ENCODE measurements around the gene TNFRSF8. TPM values are rescaled to one million over a fixed set of nuclear protein-coding genes. Genes with fewer than 3 reads are reported as not detected.

TNFRSF8 gene
- total RNA-seq, 1 experiment from 2014 or later = 0.82 TPM

DNA sequence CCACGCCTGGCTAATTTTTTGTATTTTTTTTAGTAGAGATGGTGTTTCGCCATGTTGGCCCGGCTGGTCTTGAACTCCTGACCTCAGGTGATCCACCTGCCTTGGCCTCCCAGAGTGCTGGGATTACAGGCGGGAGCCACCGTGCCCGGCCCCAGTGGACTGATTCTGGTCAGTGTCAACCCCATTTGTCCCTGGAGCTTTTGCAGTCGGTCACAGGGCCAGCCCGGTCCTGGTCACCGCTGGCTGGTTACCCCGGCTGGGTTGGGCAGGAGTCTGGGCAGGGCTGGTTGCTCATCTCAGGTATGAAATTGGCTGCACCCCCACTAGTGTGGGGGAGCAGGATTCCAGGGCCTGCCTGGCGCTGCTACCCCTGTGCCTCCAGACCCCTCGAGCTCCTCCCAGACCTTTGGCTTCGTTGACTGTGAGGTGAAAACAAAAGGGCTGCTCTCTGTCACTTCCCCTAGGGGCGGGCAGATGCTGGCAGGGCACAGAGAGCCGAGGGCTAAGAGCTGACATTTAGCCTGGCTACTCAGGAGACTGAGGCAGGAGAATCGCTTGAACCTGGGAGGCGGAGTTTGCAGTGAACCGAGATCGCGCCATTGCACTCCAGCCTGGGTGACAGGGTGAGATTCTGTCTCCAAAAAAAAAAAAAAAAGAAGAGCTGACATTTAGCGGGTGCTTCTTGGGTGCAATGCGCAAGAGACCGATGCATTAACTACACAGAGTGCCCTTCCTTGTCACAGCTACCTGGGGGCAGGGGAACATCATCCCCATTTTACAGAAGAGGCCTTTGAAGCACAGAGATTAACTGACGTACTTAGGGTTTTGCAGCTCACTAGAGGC is 114.3 kb downstream of the TNFRSF8 start:
- Histone ChIP-seq H3K4me3 (no peak overlapping the region), H3K9me3 (no peaks in the 10 kb centered on the region), H3K27me3 (no peaks in the 10 kb centered on the region), H3K36me3 (no peaks in the 10 kb centered on the region)
- no peak for DNase-seq

DNA sequence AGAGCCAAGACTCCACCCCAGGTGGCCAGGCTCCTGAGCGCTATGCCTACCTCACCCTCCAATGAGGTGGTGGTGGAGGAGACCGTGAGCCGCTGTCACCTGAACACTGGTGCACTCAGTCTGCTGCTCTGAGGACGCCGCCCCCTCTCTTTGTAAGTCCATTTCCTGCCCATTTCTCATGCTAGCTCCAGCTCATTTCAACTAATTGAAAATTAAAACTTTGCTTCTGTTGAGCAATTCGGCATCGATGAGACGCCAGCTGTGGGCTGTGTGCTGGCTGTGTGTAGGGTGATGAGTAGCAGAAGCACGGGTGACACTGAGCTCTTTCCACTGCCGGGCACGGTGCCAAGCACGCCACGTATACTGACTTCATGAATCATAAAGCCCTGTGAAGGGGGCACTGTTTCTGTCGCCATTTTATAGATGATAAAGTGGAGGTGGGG is 114.9 kb downstream of the TNFRSF8 start:
- H3K9me3 ChIP-seq = no peaks in the 10 kb centered on the region
- no peaks in the 10 kb centered on the region for H3K27me3 ChIP-seq
- H3K4me3 ChIP-seq = no peak overlapping the region
- peak; percentile 77 for DNase-seq
- no peaks in the 10 kb centered on the region for H3K36me3 ChIP-seq

DNA sequence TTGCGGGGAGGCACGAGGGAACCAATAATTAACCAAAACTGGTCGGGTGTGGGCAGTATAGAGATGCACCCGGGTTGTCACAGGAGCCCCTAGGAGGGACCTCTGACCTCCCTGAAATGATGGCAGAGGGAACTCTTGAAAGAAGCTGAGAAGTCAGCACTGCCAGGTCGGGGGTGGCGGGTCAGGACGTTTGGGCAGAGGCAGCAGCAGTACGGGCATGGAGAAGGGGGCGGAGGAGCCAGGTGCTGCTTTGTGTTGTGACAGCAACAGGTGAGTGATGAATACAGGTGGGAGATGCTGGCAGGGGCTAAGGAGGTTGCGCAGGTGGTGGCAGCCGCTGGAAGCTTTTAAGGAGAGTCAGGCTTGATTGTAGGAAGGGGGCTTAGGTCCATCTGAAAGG is 115.4 kb downstream of the TNFRSF8 start:
- H3K27me3 ChIP-seq = no peaks in the 10 kb centered on the region

DNA sequence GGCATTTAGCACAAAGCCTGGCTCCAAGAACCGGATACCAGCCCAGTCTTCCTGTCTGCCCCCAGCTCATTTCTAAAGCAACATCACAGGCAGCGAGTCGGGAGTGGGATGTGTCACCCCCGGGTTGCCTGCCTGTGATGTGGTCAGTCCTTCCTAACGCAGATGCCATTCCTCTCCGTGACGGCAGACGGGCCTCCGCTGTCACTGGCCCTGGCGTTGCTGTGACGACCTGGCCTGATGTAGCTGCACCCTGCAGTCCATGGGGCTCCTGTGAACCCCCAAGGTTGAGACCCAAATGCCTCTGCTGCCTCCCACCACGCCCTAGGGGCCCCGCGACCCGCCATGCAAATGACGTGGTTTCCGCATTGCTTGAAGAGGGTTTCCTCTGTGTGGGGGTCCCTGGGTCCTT is 116.0 kb downstream of the TNFRSF8 start:
- Histone ChIP-seq H3K9me3 (no peaks in the 10 kb centered on the region), H3K36me3 (no peaks in the 10 kb centered on the region), H3K4me3 (no peak overlapping the region), H3K27me3 (no peaks in the 10 kb centered on the region)
- DNase-seq = no peak

More for the DNA sequence above, 115.4 kb downstream of the TNFRSF8 start:
- Histone ChIP-seq H3K4me3 (no peak overlapping the region), H3K9me3 (no peaks in the 10 kb centered on the region), H3K36me3 (no peaks in the 10 kb centered on the region)
- DNase-seq = no peak

DNA sequence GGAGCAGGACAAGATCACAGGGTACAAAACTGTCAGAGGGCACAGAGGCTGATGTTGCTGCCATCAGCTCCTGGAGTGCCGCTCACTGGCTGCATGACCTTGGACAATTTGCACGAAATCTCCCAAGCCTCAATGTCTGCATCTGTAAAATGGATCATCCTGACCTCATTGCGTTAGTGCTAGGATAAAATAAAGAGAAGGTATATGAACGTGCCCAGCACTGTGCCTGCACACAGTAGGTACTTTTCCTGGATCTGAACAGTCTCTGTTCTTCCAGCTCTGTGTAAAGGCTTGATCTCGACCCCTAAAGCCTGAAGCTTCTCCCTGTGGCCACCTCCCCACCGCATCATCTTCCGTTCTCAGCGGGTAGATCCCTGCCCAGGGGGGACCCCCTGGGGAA is 116.6 kb downstream of the TNFRSF8 start:
- H3K9me3 ChIP-seq = no peaks in the 10 kb centered on the region
- H3K27me3 ChIP-seq = no peaks in the 10 kb centered on the region
- no peak overlapping the region for H3K4me3 ChIP-seq
- H3K36me3 ChIP-seq = no peaks in the 10 kb centered on the region
- DNase-seq = no peak

DNA sequence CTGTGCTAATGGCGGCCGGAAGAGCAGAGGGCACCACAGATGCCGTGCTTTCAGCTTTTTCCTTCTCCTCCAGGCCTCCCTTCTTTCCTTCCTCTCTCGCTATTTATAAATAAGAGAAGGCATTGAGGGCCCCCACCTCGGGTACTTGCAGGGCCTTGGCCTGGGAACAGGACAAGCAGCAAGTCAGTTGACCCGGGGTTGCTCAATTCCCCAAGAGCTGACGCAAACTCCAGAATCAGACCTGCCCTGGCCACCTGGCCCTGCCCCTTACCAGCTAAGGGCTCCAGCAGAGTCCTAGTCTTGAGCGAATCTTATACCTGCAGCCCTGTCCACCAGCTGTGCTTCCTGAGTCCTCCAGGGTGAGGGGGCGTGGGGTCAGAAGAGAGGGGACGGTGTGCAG is 117.2 kb downstream of the TNFRSF8 start:
- DNase-seq = no peak
- no peaks in the 10 kb centered on the region for H3K9me3 ChIP-seq

DNA sequence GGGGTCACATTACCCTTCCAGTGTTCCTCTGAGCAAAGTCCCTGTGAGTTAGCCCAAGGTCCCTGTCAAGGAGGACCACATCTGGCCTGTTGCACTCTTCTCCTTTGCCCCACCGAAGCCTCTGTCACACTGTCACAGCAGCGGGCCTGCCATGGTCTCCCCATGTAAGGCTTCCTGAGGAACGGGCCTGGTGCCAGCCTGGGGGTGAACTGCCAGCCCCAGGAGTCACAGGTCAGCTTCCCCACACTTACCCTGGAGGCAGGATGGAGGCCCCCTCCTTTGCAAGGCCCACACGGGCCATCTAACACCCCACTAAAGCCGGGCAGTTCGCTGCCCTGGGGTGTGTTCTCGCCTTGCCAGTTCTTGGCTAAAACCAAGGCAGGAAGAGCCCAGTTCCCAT is 117.8 kb downstream of the TNFRSF8 start:
- no peak overlapping the region for H3K4me3 ChIP-seq
- no peaks in the 10 kb centered on the region for H3K27me3 ChIP-seq
- no peaks in the 10 kb centered on the region for H3K36me3 ChIP-seq
- no peaks in the 10 kb centered on the region for H3K9me3 ChIP-seq
- no peak for DNase-seq

More for the DNA sequence above, 117.2 kb downstream of the TNFRSF8 start:
- Histone ChIP-seq H3K27me3 (no peaks in the 10 kb centered on the region), H3K4me3 (no peak overlapping the region), H3K36me3 (no peaks in the 10 kb centered on the region)

DNA sequence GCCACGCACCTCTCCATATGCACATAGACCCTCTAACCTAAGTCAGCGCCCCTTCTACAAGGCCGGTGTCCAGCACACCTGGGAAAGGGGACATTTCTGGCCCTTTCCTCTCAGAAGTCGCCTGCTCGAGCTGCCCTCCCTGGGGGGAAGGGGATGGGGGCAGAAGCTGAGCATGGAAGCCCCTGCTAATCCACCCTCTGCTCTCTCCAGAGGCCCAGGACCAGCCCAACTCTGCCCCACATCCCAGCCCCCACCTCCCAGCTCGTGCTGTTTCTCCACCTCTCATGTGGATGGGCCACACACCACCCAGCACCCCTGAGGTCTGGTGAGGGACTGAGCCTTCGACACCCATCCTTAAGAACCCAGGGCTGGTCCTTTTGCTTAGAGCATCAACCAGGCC is 118.5 kb downstream of the TNFRSF8 start:
- Histone ChIP-seq H3K27me3 (no peaks in the 10 kb centered on the region), H3K9me3 (no peaks in the 10 kb centered on the region)

DNA sequence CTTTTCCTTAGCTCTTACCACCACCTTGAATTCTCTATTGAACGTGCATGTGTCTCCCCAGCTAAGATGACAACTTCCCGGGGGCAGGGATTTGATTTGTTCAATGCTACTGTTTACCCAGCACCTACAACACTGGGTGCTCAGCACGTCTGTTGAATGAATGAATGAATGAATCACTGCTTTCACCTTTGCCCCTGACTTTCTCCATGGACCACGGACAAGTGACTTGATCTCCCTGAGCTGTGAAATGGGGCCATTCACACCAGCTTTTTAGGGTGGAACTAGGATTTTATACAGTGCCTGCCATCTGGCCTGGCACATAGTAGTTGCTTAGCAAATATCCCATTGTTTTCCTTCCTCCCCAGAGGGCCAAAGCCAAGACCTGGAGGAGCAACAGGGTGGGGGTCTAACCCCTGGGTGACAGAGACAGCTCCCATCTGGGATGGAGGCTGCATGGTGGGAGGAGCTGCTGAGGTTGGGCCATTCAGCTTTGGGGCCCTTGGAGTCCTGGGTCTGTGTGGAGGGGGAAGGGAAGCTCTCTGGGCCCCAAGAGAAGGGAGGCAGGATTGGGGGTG is 119.4 kb downstream of the TNFRSF8 start:
- Histone ChIP-seq H3K27me3 (no peaks in the 10 kb centered on the region), H3K4me3 (no peak overlapping the region), H3K36me3 (no peaks in the 10 kb centered on the region), H3K9me3 (no peaks in the 10 kb centered on the region)
- DNase-seq = no peak

More for the DNA sequence above, 118.5 kb downstream of the TNFRSF8 start:
- Histone ChIP-seq H3K4me3 (no peak overlapping the region), H3K36me3 (no peaks in the 10 kb centered on the region)
- no peak for DNase-seq

DNA sequence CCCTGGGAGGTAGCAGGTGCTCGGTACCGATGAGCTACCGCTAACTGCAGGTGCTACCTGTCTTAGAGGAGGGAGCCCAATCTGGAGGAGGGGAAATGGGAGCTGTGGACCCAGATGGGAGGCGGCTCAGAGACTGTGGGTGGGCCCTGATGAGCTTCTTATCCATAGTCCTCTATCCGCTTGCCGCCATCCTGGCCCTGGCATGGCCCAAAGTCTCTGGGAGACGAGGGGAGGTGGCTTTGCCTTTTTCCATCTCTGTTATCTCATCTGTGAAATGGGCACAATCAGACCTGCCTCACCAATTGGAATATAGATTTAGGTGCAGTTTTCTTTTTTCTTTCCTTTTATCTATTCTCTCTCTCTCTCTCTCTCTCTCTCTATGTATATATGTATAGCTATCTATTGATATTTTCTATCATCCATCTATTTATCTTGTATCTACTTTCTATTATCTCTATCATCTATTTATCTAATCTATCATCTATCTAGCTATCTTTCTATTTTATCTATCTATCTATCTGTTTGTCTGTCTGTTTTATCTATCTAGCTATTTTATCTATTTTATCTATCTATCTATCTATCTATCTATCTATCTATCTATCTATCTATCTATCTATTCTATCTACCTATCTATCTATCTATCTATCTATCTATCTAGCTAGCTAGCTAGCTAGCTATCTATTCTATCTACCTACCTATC is 120.1 kb downstream of the TNFRSF8 start:
- Histone ChIP-seq H3K27me3 (no peaks in the 10 kb centered on the region), H3K9me3 (no peaks in the 10 kb centered on the region), H3K36me3 (no peaks in the 10 kb centered on the region), H3K4me3 (no peak overlapping the region)
- DNase-seq = no peak

DNA sequence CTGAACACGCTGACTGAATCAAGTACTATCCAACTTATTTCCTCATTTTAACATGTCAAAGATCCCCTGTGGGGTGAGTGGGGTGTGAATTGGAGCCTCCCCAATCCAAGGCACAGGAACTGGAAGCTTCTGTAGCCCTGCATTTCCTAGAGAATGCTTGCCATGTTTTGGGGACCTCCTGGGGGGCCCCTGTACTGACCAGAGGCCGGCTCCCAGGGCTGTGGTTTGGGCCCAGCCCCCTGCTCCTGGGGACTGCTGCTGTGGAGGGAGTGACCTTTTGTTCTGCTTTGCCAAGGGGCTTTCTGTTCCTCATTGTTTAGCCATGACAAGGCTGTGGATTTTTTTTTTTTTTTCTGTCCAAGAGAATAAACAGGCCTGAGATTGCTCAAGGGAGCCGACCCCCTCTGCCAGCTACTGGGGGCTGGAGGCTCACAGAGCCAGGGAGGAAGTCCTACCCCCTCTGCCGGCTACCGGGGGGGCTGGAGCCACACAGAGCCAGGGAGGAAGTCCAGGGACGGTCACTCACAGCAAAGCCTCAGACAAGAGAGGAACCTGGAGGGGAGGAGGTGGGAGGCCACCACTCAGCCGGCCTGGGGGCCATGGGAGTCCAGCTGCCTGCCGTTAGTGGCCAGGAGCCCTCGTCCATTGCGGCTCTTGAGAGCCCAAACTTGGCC is 121.0 kb downstream of the TNFRSF8 start:
- no peaks in the 10 kb centered on the region for H3K9me3 ChIP-seq
- no peaks in the 10 kb centered on the region for H3K36me3 ChIP-seq
- H3K4me3 ChIP-seq = no peak overlapping the region
- H3K27me3 ChIP-seq = no peaks in the 10 kb centered on the region
- DNase-seq = peak; percentile 81

DNA sequence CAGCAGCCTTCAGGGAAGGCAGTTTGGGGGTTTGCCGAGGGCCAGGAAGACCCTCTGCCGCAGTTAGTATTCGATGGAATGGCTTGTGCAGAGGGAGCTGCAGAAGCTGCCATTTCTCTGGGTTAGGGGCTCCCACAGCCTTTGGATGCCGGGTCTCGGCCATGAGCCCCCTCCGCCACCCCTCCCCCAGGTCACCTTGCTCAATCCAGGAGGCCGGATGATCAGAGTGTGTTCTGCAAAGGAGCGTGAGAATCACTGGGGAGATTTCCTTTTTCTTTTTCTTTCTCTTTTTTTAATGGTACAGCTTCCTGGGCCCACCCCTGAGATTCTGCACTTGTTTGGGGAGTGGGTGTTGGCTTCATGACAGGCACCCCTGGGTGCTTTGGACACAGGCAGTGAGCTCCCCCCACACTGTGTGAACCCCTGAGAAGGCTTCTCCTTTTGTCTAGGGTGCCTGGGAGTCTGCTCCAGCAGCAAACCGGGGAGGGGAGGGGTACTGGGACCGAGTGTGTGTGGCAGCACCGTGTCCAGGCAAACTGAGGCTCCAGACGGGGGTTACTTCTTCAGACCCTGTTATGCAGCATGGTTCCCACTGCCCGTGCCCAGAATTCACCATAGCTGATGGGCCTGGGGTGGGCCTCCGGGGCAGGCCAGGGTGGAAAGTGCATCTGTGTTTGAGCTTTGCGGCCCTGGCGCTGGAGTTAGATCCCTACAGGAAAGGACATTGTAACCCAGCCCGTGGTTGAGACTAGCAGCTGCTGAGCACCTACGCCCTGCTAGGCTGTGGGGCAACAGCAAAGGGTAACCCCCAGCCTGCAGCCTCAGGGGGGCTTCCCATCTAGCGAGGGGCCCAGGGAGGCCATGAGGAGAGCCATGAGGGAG is 122.2 kb downstream of the TNFRSF8 start:
- Histone ChIP-seq H3K27me3 (no peaks in the 10 kb centered on the region), H3K4me3 (no peak overlapping the region), H3K9me3 (no peaks in the 10 kb centered on the region), H3K36me3 (no peaks in the 10 kb centered on the region)
- no peak for DNase-seq

DNA sequence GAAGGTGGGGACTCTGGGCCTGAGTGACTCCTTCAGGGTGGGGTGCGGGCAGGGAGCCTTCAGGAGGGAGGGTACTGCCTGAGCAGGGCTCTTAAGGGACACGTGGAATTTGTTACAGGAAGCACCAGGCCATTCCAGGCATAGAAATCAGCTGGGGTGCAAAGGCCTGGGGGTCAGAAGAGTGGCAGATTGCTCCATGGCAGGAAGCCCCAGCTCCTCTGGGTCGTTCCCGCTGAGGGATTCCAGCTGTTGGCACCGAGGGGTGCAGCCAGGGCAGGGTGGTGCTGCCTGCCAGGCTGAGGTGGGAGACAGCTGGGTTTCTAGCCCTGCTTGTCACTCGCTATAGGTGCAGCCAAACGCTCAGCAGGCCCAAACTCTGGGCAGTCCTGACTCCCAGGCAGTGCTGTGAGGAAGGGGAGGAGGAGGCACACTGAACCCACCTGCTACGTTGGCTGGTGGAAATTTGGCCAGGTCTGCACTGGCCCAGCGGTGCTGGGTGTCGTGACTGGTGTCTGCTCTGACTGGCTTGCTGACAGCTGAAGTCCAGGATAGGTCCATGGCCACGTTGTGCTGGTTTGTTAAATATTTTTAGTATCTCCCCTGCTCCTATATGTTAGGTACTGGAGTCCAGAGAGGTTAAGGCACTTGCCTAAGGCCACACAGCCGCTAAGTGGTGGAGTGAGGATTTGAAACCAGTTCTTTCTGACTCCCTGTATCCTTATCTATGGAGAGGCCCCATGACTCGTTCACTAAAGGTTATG is 123.0 kb downstream of the TNFRSF8 start:
- no peaks in the 10 kb centered on the region for H3K27me3 ChIP-seq
- DNase-seq = peak; percentile 39
- no peak overlapping the region for H3K4me3 ChIP-seq

DNA sequence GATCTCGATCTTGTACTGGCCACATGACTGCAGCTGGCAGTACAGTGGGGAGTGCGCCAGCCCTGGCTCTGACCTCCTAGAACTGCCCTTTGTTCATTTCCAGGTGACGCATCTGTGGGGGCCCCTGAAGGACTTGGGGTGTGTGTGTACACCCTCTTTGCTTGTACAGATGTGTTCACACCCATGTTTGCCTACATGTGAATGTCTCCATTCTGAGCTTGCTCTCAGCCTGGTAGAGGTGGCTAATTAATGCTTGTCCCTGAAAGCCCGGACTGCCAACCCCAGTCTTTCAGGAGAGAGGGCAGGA is 123.5 kb downstream of the TNFRSF8 start:
- DNase-seq = no peak
- Histone ChIP-seq H3K4me3 (no peak overlapping the region), H3K27me3 (no peaks in the 10 kb centered on the region), H3K36me3 (no peaks in the 10 kb centered on the region), H3K9me3 (no peaks in the 10 kb centered on the region)

More for the DNA sequence above, 123.0 kb downstream of the TNFRSF8 start:
- Histone ChIP-seq H3K9me3 (no peaks in the 10 kb centered on the region), H3K36me3 (no peaks in the 10 kb centered on the region)

DNA sequence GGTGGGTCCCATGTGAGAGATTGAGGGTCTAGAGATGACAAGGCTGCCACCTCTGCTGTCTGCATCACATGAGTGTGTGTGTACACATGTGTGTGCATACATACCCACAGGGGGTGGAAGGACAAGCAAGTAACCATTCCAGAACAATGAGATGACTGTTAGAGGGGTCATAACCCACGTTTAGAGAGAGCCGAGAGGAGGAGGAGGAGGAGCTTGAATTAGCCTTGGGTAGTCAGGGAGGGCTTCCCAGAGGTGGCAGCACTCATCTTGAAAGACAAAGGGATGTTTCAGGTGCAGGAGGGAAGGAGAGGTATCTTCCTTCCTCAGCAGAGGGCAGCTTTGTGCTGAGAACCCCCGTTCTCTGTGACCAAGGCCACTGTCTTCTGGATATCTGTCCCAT is 125.0 kb downstream of the TNFRSF8 start:
- Histone ChIP-seq H3K36me3 (no peaks in the 10 kb centered on the region), H3K9me3 (no peaks in the 10 kb centered on the region), H3K27me3 (no peaks in the 10 kb centered on the region), H3K4me3 (no peak overlapping the region)
- no peak for DNase-seq
